G401.6 (cell line): ENCODE data around the gene ANKS1B.

Source experiments
- FAIRE-seq: peaks from 2 replicates; lab custom pipeline; 2012; peaks lifted over from hg19 to GRCh38; lab: Jason Lieb, UNC

ANKS1B gene

DNA sequence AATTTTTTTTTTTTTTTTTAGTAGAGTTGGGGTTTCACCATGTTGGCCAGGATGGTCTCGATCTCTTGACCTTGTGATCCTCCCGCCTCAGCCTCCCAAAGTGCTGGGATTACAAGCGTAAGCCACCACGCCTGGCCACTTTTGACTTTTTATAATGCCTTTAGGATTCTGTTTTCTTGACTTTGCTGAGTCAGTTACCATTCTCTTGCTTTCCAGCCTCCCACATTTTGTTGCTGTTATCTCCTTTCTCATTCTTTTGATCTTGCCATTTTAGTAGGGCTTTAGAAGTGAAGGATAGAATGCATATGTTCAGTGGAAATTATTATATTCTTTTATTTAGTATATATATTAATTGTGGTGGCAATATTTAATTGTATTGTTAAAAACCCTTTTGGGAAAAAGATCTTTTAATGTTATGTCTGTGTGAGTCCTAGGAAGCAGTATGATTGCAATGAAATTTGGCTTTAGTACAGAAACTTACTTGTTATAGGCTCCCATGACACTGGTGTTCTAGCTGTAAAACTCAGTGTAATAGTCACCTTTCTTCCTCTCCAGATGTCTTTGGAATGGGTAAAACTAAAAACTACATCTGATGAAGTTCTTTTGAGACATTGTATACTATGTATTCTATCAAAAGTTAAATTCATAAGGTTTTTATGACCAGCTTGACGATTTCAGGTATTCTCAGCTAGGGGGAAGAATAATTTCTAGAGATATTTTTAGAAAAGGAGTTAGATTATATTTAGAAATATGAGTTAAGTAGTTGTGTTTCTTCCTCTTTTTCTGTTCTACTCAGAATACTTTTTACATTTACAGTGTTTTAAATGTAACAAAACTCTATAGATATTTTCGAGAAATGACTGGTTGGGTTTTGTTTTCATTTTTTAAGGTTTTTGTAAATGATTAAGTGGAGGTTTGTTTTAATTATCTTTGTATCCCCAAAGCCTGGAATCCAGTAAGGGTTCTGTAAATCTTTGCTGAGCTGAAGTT lies 1264.9 kb downstream of the ANKS1B start:
- FAIRE-seq: no peak

- no peak for FAIRE-seq
Measured at GRCh38 chr12:98714426-98714825, 1270.3 kb downstream of the ANKS1B start.

DNA sequence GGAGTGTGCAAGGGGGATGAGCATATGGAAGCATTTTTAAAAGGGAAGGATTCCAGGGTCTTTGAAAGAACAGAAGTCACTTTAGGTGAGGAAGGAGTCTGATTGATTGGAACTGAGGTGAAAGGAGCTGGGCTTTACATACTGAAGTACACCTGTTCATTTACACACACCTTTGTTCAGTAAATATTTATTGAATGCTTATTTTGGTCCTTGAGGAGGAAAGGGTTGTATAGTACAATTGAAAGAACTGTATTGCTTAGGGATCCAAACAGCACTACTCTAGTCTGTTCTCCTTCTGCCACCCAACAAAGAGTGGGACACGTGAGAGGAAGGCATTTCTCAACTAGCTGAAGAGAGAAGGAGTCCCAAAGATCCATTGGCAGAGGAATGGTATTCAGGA lies 1275.7 kb downstream of the ANKS1B start:
- FAIRE-seq: no peak

- FAIRE-seq: no peak
Measured at GRCh38 chr12:98701166-98701565, 1283.6 kb downstream of the ANKS1B start.

- no peak for FAIRE-seq
Measured at GRCh38 chr12:98699586-98699985, 1285.2 kb downstream of the ANKS1B start.

DNA sequence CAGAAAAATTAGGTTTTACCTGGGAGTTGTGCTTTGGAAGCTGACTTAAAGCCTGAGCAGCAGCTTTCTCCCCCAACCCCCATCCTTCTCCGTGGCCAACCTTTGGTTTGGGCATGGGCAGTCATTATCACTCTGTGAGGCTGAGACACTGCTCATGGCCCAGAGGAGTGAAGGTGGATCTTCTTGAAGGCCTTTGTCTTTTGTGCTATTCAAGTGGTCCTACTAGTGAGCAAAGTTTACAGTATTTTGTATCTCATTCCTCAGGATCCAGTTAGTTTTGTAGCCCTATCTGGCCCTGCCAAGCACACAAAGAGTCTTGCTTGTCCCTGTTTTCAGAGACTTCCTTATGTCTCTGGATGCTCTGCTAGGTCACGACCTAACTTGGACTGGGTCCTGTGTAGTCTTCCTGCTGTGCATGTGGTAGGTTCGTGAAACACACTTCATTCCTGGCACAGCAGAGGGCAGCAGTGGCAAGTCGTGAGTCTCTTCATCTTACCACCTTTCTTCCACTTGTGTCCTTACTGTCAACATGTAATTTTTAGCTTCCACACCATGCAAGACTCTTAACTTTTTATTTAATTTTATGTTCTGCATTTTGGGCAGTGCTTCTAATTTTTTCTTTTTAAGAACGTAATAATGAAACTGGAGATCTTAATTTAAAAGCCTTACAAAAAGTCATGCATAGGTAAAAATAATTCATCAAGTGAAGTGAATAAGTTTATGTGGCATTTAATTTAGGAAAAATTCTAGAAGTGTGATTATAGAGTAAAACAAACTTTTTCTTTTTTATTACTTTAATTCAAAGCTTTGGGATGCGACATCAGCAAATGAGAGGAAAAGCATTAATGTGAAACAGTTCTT lies 1285.9 kb downstream of the ANKS1B start:
- FAIRE-seq: peak; percentile 84

DNA sequence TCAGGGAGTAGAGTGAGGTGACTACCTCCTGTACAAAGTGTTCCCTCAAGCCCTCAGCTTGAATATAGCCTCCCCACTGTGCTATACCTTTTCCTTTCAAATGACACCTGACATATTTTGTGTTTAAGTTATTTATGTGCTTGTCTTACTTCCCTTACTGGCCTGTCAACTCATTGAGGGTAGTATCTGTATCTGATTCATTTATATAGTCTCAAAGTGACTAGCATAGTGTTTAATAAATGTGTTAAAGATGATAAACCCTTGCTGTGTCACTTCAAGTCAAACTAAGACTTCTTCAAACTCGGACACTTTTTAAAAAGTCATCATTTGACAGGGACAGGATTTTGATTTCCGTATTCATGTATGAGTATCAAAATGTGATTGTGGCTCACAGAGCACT lies 1287.5 kb downstream of the ANKS1B start:
- FAIRE-seq: no peak

DNA sequence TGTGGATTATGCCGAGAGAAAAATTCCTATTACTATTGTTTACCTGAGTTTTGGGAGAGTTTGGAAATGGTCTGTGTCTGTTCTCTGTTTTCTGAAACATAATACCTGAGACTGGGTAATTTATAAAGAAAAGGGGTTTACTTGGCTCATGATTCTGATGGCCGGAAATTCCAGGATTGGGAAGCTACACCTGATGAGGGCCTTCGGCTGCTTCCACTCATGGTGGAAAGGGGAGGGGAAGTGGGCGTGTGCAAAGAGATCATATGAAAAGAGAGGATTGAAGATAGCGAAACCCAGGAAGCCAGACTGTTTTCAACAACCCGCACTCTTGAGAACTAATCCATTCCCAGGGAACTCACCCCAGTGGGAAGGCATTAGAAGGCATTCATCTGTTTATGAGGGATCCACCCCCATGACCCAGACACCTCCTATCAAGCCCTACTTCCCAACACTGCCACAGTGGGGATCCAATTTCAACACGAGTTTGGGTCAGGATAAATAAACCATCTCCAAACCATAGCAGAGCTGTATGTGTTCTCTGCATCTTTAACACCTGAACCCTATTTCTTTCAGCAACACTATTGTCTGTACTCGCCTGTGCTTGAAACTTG lies 1288.6 kb downstream of the ANKS1B start:
- FAIRE-seq: no peak

DNA sequence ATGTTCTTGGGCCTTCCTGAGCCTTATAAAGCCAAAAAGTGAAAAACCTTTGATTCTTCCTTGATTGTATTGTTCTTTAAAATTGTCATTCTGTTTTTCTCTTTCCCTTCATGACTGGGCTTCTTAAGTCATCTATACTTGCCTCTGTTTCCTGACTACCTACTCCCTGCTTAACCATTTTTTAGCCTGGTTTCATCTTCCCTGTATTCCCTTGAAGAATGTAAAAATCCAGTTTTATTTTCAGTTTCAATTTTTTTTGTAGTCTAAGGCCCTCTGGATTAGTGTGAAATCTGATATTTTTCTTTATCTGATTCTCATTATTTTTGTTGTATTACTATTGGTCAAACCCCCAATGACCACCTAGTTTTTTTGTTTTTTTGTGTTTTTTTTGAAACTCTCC lies 1293.4 kb downstream of the ANKS1B start:
- FAIRE-seq: no peak

DNA sequence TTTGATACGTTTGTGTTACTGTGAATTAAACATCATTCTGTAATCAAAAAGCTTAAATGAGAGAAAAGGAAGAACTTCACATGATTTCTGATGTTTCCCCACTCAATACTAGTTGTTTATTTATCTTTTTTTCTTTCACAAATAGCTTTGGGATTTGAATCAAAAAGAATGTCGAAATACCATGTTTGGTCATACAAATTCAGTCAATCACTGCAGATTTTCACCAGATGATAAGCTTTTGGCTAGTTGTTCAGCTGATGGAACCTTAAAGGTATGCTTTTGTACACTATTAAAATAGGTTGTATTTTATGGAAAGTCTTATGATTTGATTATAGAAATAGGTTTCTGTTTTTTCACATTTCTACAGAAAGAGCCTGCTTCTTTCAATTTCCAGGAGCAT lies 1298.1 kb downstream of the ANKS1B start:
- FAIRE-seq: no peak
